COLO668 (cell line): Measurements from ENCODE around the gene TP73.

Experiments
- DNase-seq: peaks from one replicate; lab custom pipeline; 2025; ENCODE audit not compliant: unreplicated experiment; lab: John Stamatoyannopoulos, UW

The TP73 gene

GRCh38 chr1:3759796-3760195 is 107.5 kb downstream of the TP73 start:
- no peak for DNase-seq

GRCh38 chr1:3761296-3762010 is 109.1 kb downstream of the TP73 start:
- DNase-seq, result no peak

- DNase-seq, result no peak
Observed at GRCh38 chr1:3762151-3762872, 110.0 kb downstream of the TP73 start.

- DNase-seq, result no peak
Observed at GRCh38 chr1:3762873-3763228, 110.5 kb downstream of the TP73 start.

- DNase-seq, result no peak
Observed at GRCh38 chr1:3763351-3764125, 111.2 kb downstream of the TP73 start.

- peak; percentile 35 for DNase-seq
Observed at GRCh38 chr1:3767328-3767925, 115.1 kb downstream of the TP73 start.

- DNase-seq, result no peak
Observed at GRCh38 chr1:3768811-3769390, 116.6 kb downstream of the TP73 start.

GRCh38 chr1:3770047-3770765 is 117.9 kb downstream of the TP73 start:
- DNase-seq, result no peak

GRCh38 chr1:3771108-3772026 is 119.1 kb downstream of the TP73 start:
- no peak for DNase-seq

- DNase-seq, result peak; percentile 91
Observed at GRCh38 chr1:3772027-3772714, 119.9 kb downstream of the TP73 start.

- peak; percentile 23 for DNase-seq
Observed at GRCh38 chr1:3772715-3773571, 120.6 kb downstream of the TP73 start, which contains the start of gene SMIM1. SMIM1 (plus strand) TSS chr1:3772749; CDS start chr1:3775374, 2,625 bp downstream.

- no peak for DNase-seq
Observed at GRCh38 chr1:3773572-3774275, 121.4 kb downstream of the TP73 start.

GRCh38 chr1:3774276-3774945 is 122.1 kb downstream of the TP73 start:
- no peak for DNase-seq

GRCh38 chr1:3774946-3775489 is 122.7 kb downstream of the TP73 start:
- no peak for DNase-seq

- DNase-seq, result peak; percentile 98
Observed at GRCh38 chr1:3775490-3776230, 123.3 kb downstream of the TP73 start.
